GM03348 (cell line): ENCODE data around the gene ZNF654.
"Not testable (repeated sequence)": the region's sequence is repeated elsewhere in the genome, so short reads cannot be mapped to it uniquely, and the experiment has no call there.

Experiments
- DNase-seq: peaks from one replicate; pipeline ENCODE4 v3.0.0; 2012; ENCODE audit warnings: low spot score

The ZNF654 gene

GRCh38 chr3:88142094-88142624, 83.1 kb downstream of the ZNF654 start:
- DNase-seq: no peak

- DNase-seq: no peak
Observed at GRCh38 chr3:88147261-88147660, 88.2 kb downstream of the ZNF654 start.

- DNase-seq: no peak
Observed at GRCh38 chr3:88148651-88149050, 89.6 kb downstream of the ZNF654 start.

GRCh38 chr3:88149101-88149508, 90.0 kb downstream of the ZNF654 start:
- peak; percentile 27 for DNase-seq

- DNase-seq: peak; percentile 91
Observed at GRCh38 chr3:88149509-88150362, 90.7 kb downstream of the ZNF654 start, which contains the start of gene C3orf38. Gene C3orf38 (plus strand): TSS chr3:88149959. CDS start chr3:88150053, 94 bp downstream.

- DNase-seq: peak; percentile 5
Observed at GRCh38 chr3:88150371-88150770, 91.3 kb downstream of the ZNF654 start.

GRCh38 chr3:88150806-88151205, 91.8 kb downstream of the ZNF654 start:
- no peak for DNase-seq

GRCh38 chr3:88151358-88151757, 92.3 kb downstream of the ZNF654 start:
- DNase-seq: peak; percentile 11

GRCh38 chr3:88152841-88153240, 93.8 kb downstream of the ZNF654 start:
- DNase-seq: no peak

- no peak for DNase-seq
Observed at GRCh38 chr3:88166419-88166971, 107.4 kb downstream of the ZNF654 start.

GRCh38 chr3:88167173-88167572, 108.1 kb downstream of the ZNF654 start:
- DNase-seq: no peak

- no peak for DNase-seq
Observed at GRCh38 chr3:88167704-88168103, 108.6 kb downstream of the ZNF654 start.

GRCh38 chr3:88168171-88168570, 109.1 kb downstream of the ZNF654 start:
- no peak for DNase-seq

GRCh38 chr3:88180398-88180999, 121.4 kb downstream of the ZNF654 start:
- DNase-seq: peak; percentile 32

- not testable (repeated sequence) for DNase-seq
Observed at GRCh38 chr3:88182165-88182918, 123.3 kb downstream of the ZNF654 start.

- DNase-seq: no peak
Observed at GRCh38 chr3:88188436-88188835, 129.4 kb downstream of the ZNF654 start.

- DNase-seq: no peak
Observed at GRCh38 chr3:88189361-88189810, 130.3 kb downstream of the ZNF654 start.

GRCh38 chr3:88191872-88192409, 132.9 kb downstream of the ZNF654 start:
- DNase-seq: no peak

- DNase-seq: no peak
Observed at GRCh38 chr3:88192631-88193030, 133.6 kb downstream of the ZNF654 start.
